Activated T-cell treated with anti-CD3 and anti-CD28 coated beads, Interleukin-2, amount 50 U/mL, for 4 hours (primary cell): Measurements from ENCODE around the gene TTK. TPM values are rescaled to one million over a fixed set of nuclear protein-coding genes. Genes with fewer than 3 reads are reported as not detected.

Experiments used
- ATAC-seq, 2 donors: fragments of 200-7000 bp; cut with Tn5 transposase; one replicate each; pipeline ENCODE4 v1.10.0; 2021
- DNase-seq: peaks from one replicate; pipeline ENCODE4 v3.0.0-alpha.2; 2020
- H3K27me3 Mint-ChIP-seq: one replicate; pipeline ENCODE4 v1.8.0; 2021; ENCODE audit warnings: low read depth, mixed read lengths
- H3K36me3 Mint-ChIP-seq: one replicate; pipeline ENCODE4 v1.8.0; 2022; ENCODE audit warnings: mixed read lengths; ENCODE audit not compliant: insufficient read depth
- H3K4me1 Mint-ChIP-seq: one replicate; pipeline ENCODE4 v1.8.0; 2021; ENCODE audit warnings: low read depth, mixed read lengths
- H3K4me3 Mint-ChIP-seq: one replicate; pipeline ENCODE4 v1.8.0; 2021; ENCODE audit warnings: mild to moderate bottlenecking, moderate library complexity, mixed read lengths
- H3K9me3 Mint-ChIP-seq: one replicate; pipeline ENCODE4 v1.8.0; 2021; ENCODE audit warnings: mixed read lengths
- total RNA-seq, 3 donors: library from RNA; stranded (reverse); gene quantifications; one replicate each; pipeline ENCODE4 v1.2.1, GENCODE V29; 2021

Gene TTK
- 10 to 100 TPM in 1 of 3 donors, 1 to 10 TPM in 2; 7.6 to 10.9 (median 9.8) TPM for total RNA-seq

GRCh38 chr6:80004173-80005072 lies at the start of gene TTK:
Gene TTK (plus strand): TSS chr6:80004649. CDS start chr6:80005844, 1,195 bp downstream.
- Mint-ChIP-seq H3K36me3 (no peaks in the 10 kb centered on the region), H3K27me3 (no peaks in the 10 kb centered on the region), H3K9me3 (no peaks in the 10 kb centered on the region), H3K4me1 (peaks cover 10% of the 10 kb centered on the region), H3K4me3 (peak within 1 kb of the TSS; percentile 86)
- ATAC-seq (peak; percentile 100), DNase-seq (peak; percentile 82)

- Mint-ChIP-seq H3K9me3 (no peaks in the 10 kb centered on the region), H3K4me3 (no peak overlapping the region), H3K4me1 (no peaks in the 10 kb centered on the region), H3K36me3 (no peaks in the 10 kb centered on the region), H3K27me3 (peaks cover 26% of the 10 kb centered on the region)
- ATAC-seq (no peak), DNase-seq (no peak)
Observed at GRCh38 chr6:79954849-79955248, 49.6 kb upstream of the TTK start.

- H3K27me3 Mint-ChIP-seq: peaks cover 2% of the 10 kb centered on the region
- ATAC-seq: peak in 1 of 2 donors; percentile 86
Observed at GRCh38 chr6:79964607-79965081, 39.8 kb upstream of the TTK start.

GRCh38 chr6:79967178-79967577 lies 37.3 kb upstream of the TTK start:
- Mint-ChIP-seq H3K4me1 (peaks cover 6% of the 10 kb centered on the region), H3K27me3 (peaks cover 2% of the 10 kb centered on the region), H3K4me3 (no peak overlapping the region), H3K9me3 (peaks cover 22% of the 10 kb centered on the region), H3K36me3 (peaks cover 2% of the 10 kb centered on the region)
- no peak for DNase-seq
- no peak for ATAC-seq

More at GRCh38 chr6:79964607-79965081, 39.8 kb upstream of the TTK start:
- H3K36me3 Mint-ChIP-seq: no peaks in the 10 kb centered on the region
- peaks cover 18% of the 10 kb centered on the region for H3K9me3 Mint-ChIP-seq
- H3K4me1 Mint-ChIP-seq: peaks cover 6% of the 10 kb centered on the region
- DNase-seq: no peak
- no peak overlapping the region for H3K4me3 Mint-ChIP-seq

- Mint-ChIP-seq H3K4me1 (peaks cover 4% of the 10 kb centered on the region), H3K27me3 (peaks cover 2% of the 10 kb centered on the region), H3K4me3 (no peak overlapping the region), H3K36me3 (peaks cover 2% of the 10 kb centered on the region), H3K9me3 (peaks cover 22% of the 10 kb centered on the region)
- DNase-seq (no peak), ATAC-seq (no peak)
Observed at GRCh38 chr6:79969784-79970183, 34.7 kb upstream of the TTK start.

- ATAC-seq: no peak
- no peaks in the 10 kb centered on the region for H3K4me1 Mint-ChIP-seq
- H3K9me3 Mint-ChIP-seq: peaks cover 22% of the 10 kb centered on the region
Observed at GRCh38 chr6:79971193-79971592, 33.3 kb upstream of the TTK start.

GRCh38 chr6:79981652-79982051 lies 22.8 kb upstream of the TTK start:
- DNase-seq (no peak), ATAC-seq (no peak)
- Mint-ChIP-seq H3K9me3 (no peaks in the 10 kb centered on the region), H3K4me1 (peaks cover 6% of the 10 kb centered on the region), H3K27me3 (peaks cover 9% of the 10 kb centered on the region), H3K4me3 (no peak overlapping the region), H3K36me3 (no peaks in the 10 kb centered on the region)

More at GRCh38 chr6:79971193-79971592, 33.3 kb upstream of the TTK start:
- peaks cover 2% of the 10 kb centered on the region for H3K36me3 Mint-ChIP-seq
- DNase-seq: no peak
- no peaks in the 10 kb centered on the region for H3K27me3 Mint-ChIP-seq
- no peak overlapping the region for H3K4me3 Mint-ChIP-seq

GRCh38 chr6:79984261-79984660 lies 20.2 kb upstream of the TTK start:
- H3K4me3 Mint-ChIP-seq: no peak overlapping the region
- ATAC-seq (no peak), DNase-seq (no peak)
- no peaks in the 10 kb centered on the region for H3K9me3 Mint-ChIP-seq
- no peaks in the 10 kb centered on the region for H3K36me3 Mint-ChIP-seq
- peaks cover 6% of the 10 kb centered on the region for H3K4me1 Mint-ChIP-seq
- H3K27me3 Mint-ChIP-seq: no peaks in the 10 kb centered on the region

GRCh38 chr6:79985128-79985527 lies 19.3 kb upstream of the TTK start:
- Mint-ChIP-seq H3K4me1 (peaks cover 6% of the 10 kb centered on the region), H3K36me3 (no peaks in the 10 kb centered on the region), H3K4me3 (no peak overlapping the region), H3K9me3 (no peaks in the 10 kb centered on the region), H3K27me3 (no peaks in the 10 kb centered on the region)
- ATAC-seq: no peak
- DNase-seq: no peak

GRCh38 chr6:79989641-79990040 lies 14.8 kb upstream of the TTK start:
- H3K36me3 Mint-ChIP-seq: no peaks in the 10 kb centered on the region
- DNase-seq (no peak), ATAC-seq (no peak)
- H3K4me3 Mint-ChIP-seq: no peak overlapping the region
- no peaks in the 10 kb centered on the region for H3K27me3 Mint-ChIP-seq
- no peaks in the 10 kb centered on the region for H3K9me3 Mint-ChIP-seq
- H3K4me1 Mint-ChIP-seq: no peaks in the 10 kb centered on the region

- DNase-seq: no peak
- Mint-ChIP-seq H3K36me3 (no peaks in the 10 kb centered on the region), H3K4me1 (no peaks in the 10 kb centered on the region), H3K27me3 (peaks cover 2% of the 10 kb centered on the region), H3K9me3 (no peaks in the 10 kb centered on the region), H3K4me3 (no peak overlapping the region)
- no peak for ATAC-seq
Observed at GRCh38 chr6:79993012-79993910, 11.2 kb upstream of the TTK start.

GRCh38 chr6:79993911-79994309 lies 10.5 kb upstream of the TTK start:
- Mint-ChIP-seq H3K4me1 (no peaks in the 10 kb centered on the region), H3K9me3 (no peaks in the 10 kb centered on the region), H3K36me3 (no peaks in the 10 kb centered on the region), H3K4me3 (no peak overlapping the region), H3K27me3 (peaks cover 2% of the 10 kb centered on the region)
- DNase-seq (no peak), ATAC-seq (peak in 1 of 2 donors; percentile 34)

GRCh38 chr6:79997728-79998127 lies 6.7 kb upstream of the TTK start:
- Mint-ChIP-seq H3K36me3 (no peaks in the 10 kb centered on the region), H3K4me3 (no peak overlapping the region), H3K27me3 (peaks cover 2% of the 10 kb centered on the region), H3K9me3 (no peaks in the 10 kb centered on the region), H3K4me1 (no peaks in the 10 kb centered on the region)
- no peak for ATAC-seq
- DNase-seq: no peak

- Mint-ChIP-seq H3K9me3 (no peaks in the 10 kb centered on the region), H3K27me3 (no peaks in the 10 kb centered on the region), H3K4me3 (no peak overlapping the region), H3K4me1 (peaks cover 10% of the 10 kb centered on the region), H3K36me3 (no peaks in the 10 kb centered on the region)
- DNase-seq (no peak), ATAC-seq (no peak)
Observed at GRCh38 chr6:80001337-80001736, 3.1 kb upstream of the TTK start.
